PC-3 (cell line): ENCODE measurements around the gene DOCK10. TPM values are rescaled to one million over a fixed set of nuclear protein-coding genes. Genes with fewer than 3 reads are reported as not detected.

Experiments
- ATAC-seq: fragments of 200-7000 bp; cut with Tn5 transposase; 2 replicates; pipeline ENCODE4 v1.9.1; 2020; ENCODE audit warnings: mild to moderate bottlenecking, moderate library complexity
- BruUV-seq: library from RNA; stranded (reverse); fragments of 400-500 nt; replicated peaks from 2 replicates; lab custom pipeline; 2021; lab: Mats Ljungman, UMichigan
- CTCF ChIA-PET: fragments of 300-600 bp; sonication (Branson Sonifier 250); formaldehyde crosslinking; loops from one replicate; lab custom pipeline; 2022; ENCODE audit warnings: antibody characterized with exemption; lab: Charles Lee
- POLR2A ChIA-PET: fragments of 300-600 bp; sonication (Branson Sonifier 250); formaldehyde crosslinking; loops from one replicate; lab custom pipeline; 2022; ENCODE audit warnings: antibody characterized with exemption; ENCODE audit not compliant: unreplicated experiment; lab: Charles Lee
- DNase-seq: peaks from one replicate; pipeline ENCODE4 v3.0.0-alpha.2; 2015
- H2AFZ ChIP-seq: fragments of 300-600 bp; sonication (generic); 2 replicates; pipeline ENCODE4 v1.6.0; 2016; ENCODE audit warnings: antibody characterized with exemption, low read length
- H3F3A ChIP-seq: fragments of 300-600 bp; sonication (generic); one replicate; pipeline ENCODE4 v1.6.0; 2017; ENCODE audit warnings: antibody characterized with exemption, low read length, control low read depth, mild to moderate bottlenecking; ENCODE audit not compliant: unreplicated experiment
- H3K27ac ChIP-seq: fragments of 300-600 bp; sonication (generic); 2 replicates; pipeline ENCODE4 v1.5.1; 2016; ENCODE audit warnings: mild to moderate bottlenecking, low read length
- H3K27me3 ChIP-seq: fragments of 300-600 bp; sonication (generic); 2 replicates; pipeline ENCODE4 v1.6.1; 2016; ENCODE audit warnings: low read length, mixed read lengths
- H3K36me3 ChIP-seq: fragments of 300-600 bp; sonication (generic); 2 replicates; pipeline ENCODE4 v1.6.1; 2016; ENCODE audit warnings: low read depth, mixed run types, low read length, mixed read lengths
- H3K4me1 ChIP-seq: fragments of 300-600 bp; sonication (generic); 2 replicates; pipeline ENCODE4 v1.5.1; 2016; ENCODE audit warnings: low read length; ENCODE audit not compliant: insufficient read depth
- H3K4me2 ChIP-seq: fragments of 300-600 bp; sonication (generic); 2 replicates; pipeline ENCODE4 v1.6.0; 2016; ENCODE audit warnings: low read length
- H3K4me3 ChIP-seq: fragments of 300-600 bp; sonication (generic); 2 replicates; pipeline ENCODE4 v1.5.1; 2016; ENCODE audit warnings: mild to moderate bottlenecking, low read length, mixed read lengths
- H3K79me2 ChIP-seq: fragments of 300-600 bp; sonication (generic); 2 replicates; pipeline ENCODE4 v1.6.1; 2017; ENCODE audit warnings: low read length, mixed read lengths
- H3K9ac ChIP-seq: fragments of 300-600 bp; sonication (generic); 2 replicates; pipeline ENCODE4 v1.6.0; 2016; ENCODE audit warnings: mild to moderate bottlenecking, low read length
- H3K9me2 ChIP-seq: fragments of 300-600 bp; sonication (generic); replicated peaks from 2 replicates; pipeline ENCODE4 v1.6.1; 2016; ENCODE audit warnings: mixed run types, low read length, mixed read lengths
- H3K9me3 ChIP-seq: fragments of 300-600 bp; sonication (generic); 2 replicates; pipeline ENCODE4 v1.6.1; 2016; ENCODE audit warnings: low read length, mixed read lengths
- H4K20me1 ChIP-seq: fragments of 300-600 bp; sonication (generic); 2 replicates; pipeline ENCODE4 v1.6.1; 2016; ENCODE audit warnings: low read length, mixed read lengths
- CTCF ChIP-seq: fragments of 300-600 bp; sonication (generic); conservative IDR thresholded peaks from 2 replicates; pipeline ENCODE4 v1.5.1; 2017; ENCODE audit warnings: antibody characterized with exemption, low read depth, mild to moderate bottlenecking, low read length
- EZH2 ChIP-seq: fragments of 300-600 bp; sonication (generic); IDR thresholded peaks from one replicate; pipeline ENCODE4 v1.6.1; 2017; ENCODE audit warnings: antibody characterized with exemption, mild to moderate bottlenecking, low read length; ENCODE audit not compliant: unreplicated experiment
- EZH2phosphoT487 ChIP-seq: fragments of 300-600 bp; sonication (generic); IDR thresholded peaks from 2 replicates; pipeline ENCODE4 v1.6.1; 2018; ENCODE audit warnings: mild to moderate bottlenecking, antibody characterized with exemption, low read length, borderline replicate concordance
- intact Hi-C: fragments of 100-400 bp; cut with micrococcal nuclease; formaldehyde crosslinking; loops from 2 replicates; pipeline ENCODE4 v1.9.0; 2023
- total RNA-seq: library from RNA; depleted of rRNA; stranded (reverse); fragments of >200 nt; gene quantifications from 2 replicates; pipeline ENCODE4 v1.2.3, GENCODE V29; 2014

The DOCK10 gene
- total RNA-seq, 1 experiment from 2014 or later: 23.1 TPM

- ATAC-seq: no peak
- Histone ChIP-seq H3F3A (no peaks in the 10 kb centered on the region), H3K27me3 (no peaks in the 10 kb centered on the region), H3K9me3 (no peaks in the 10 kb centered on the region), H2AFZ (no peak overlapping the region), H3K9me2 (no peaks in the 10 kb centered on the region), H3K4me3 (no peak overlapping the region), H3K9ac (no peak overlapping the region), H3K79me2 (peaks cover 33% of the 10 kb centered on the region), H4K20me1 (no peaks in the 10 kb centered on the region), H3K4me2 (no peak overlapping the region), H3K4me1 (peaks cover 14% of the 10 kb centered on the region), H3K36me3 (no peaks in the 10 kb centered on the region), H3K27ac (no peak overlapping the region)
- CTCF ChIA-PET: no interaction called here
- no peak for TF ChIP-seq CTCF
- no peak for TF ChIP-seq EZH2phosphoT487
- no peak for TF ChIP-seq EZH2
- POLR2A ChIA-PET: no interaction called here
- intact Hi-C loops: loop anchor here (10.0 kb wide), 2 partner anchors 206 to 266 kb away; no protein-coding TSS in a partner anchor
- no peak for DNase-seq
- no TSS peak for BruUV-seq
These were observed 23.2 kb downstream of the DOCK10 start for GRCh38 chr2:225019105-225019504.

GRCh38 chr2:225017713-225018112 is 24.6 kb downstream of the DOCK10 start:
- no peak overlapping the region for H2AFZ ChIP-seq
- no peaks in the 10 kb centered on the region for H3K9me2 ChIP-seq
- no peak overlapping the region for H3K9ac ChIP-seq
- no peak overlapping the region for H3K4me3 ChIP-seq
- TF ChIP-seq CTCF (no peak; the same call in 1 of the 2 replicates), EZH2 (no peak)
- POLR2A ChIA-PET: no interaction called here
- H3F3A ChIP-seq: no peaks in the 10 kb centered on the region
- peaks cover 13% of the 10 kb centered on the region for H3K4me1 ChIP-seq
- H3K27ac ChIP-seq: no peak overlapping the region
- H3K79me2 ChIP-seq: peaks cover 26% of the 10 kb centered on the region
- H3K36me3 ChIP-seq: no peaks in the 10 kb centered on the region
- DNase-seq (no peak), ATAC-seq (no peak)
- no TSS peak for BruUV-seq
- no peaks in the 10 kb centered on the region for H3K27me3 ChIP-seq
- no peaks in the 10 kb centered on the region for H4K20me1 ChIP-seq
- H3K9me3 ChIP-seq: no peaks in the 10 kb centered on the region
- CTCF ChIA-PET: interaction anchor here (0.6 kb wide), 1 partner anchor 1656 kb away, joined by 8 read pairs; no protein-coding TSS in a partner anchor
- intact Hi-C loops: loop anchor here (10.0 kb wide), 2 partner anchors 207 to 267 kb away; no protein-coding TSS in a partner anchor
- no peak overlapping the region for H3K4me2 ChIP-seq

- Histone ChIP-seq H3K36me3 (no peaks in the 10 kb centered on the region), H3K79me2 (peaks cover 31% of the 10 kb centered on the region), H3K4me3 (no peak overlapping the region), H3K4me2 (no peak overlapping the region), H3K27ac (no peak overlapping the region), H3K9me2 (no peaks in the 10 kb centered on the region), H3K4me1 (peaks cover 8% of the 10 kb centered on the region), H4K20me1 (no peaks in the 10 kb centered on the region), H2AFZ (no peak overlapping the region), H3K9me3 (no peaks in the 10 kb centered on the region), H3F3A (no peaks in the 10 kb centered on the region), H3K9ac (no peak overlapping the region), H3K27me3 (no peaks in the 10 kb centered on the region)
- DNase-seq (no peak), ATAC-seq (no peak)
- ChIA-PET POLR2A (no interaction called here), CTCF (interaction anchor here (0.6 kb wide), 1 partner anchor 1657 kb away, joined by 8 read pairs; no protein-coding TSS in a partner anchor)
- BruUV-seq: no TSS peak
- TF ChIP-seq CTCF: no peak
- TF ChIP-seq EZH2: no peak
- TF ChIP-seq EZH2phosphoT487: no peak
- intact Hi-C loops: loop anchor here (10.0 kb wide), 2 partner anchors 208 to 268 kb away; no protein-coding TSS in a partner anchor
These were observed 25.1 kb downstream of the DOCK10 start for GRCh38 chr2:225017098-225017685.
